Ureter (tissue), 1 donor: ENCODE data around the gene WDR36. TPM values are rescaled to one million over a fixed set of nuclear protein-coding genes. Genes with fewer than 3 reads are reported as not detected.

ENCODE experiments used
- total RNA-seq: library from RNA; stranded (reverse); gene quantifications from one replicate; pipeline ENCODE4 v1.2.4, GENCODE V29; 2023
- donor health status: DM: yes; HTN: yes; CAD: no.

WDR36 gene
- total RNA-seq, 1 donor from 2014 or later: 33.9 TPM

Other genes starting within 250 kb of the WDR36 start
- gene TSLP, start 20.6 kb upstream of the WDR36 start, total RNA-seq: 2.0 TPM
- gene CAMK4, start 132.0 kb downstream of the WDR36 start, total RNA-seq: 3.0 TPM